Prostate gland (tissue), 2 donors: ENCODE results near the gene SACM1L.

Source experiments
- POLR2AphosphoS5 ChIP-seq: sonication (generic); formaldehyde crosslinking; IDR thresholded peaks from one replicate; pipeline ENCODE4 v1.6.1; 2017; ENCODE audit warnings: antibody characterized with exemption
- TF ChIP-seq, protein P1 (sequence below), 4 experiments: fragments of 200-600 bp in 2 of 4; fragments of 450-650 bp in 2 of 4; sonication (generic) in 2 of 4; IDR thresholded peaks; 1 replicate in 3 of 4; 2 replicates in 1 of 4; pipeline ENCODE4 v1.5.1; 2016 to 2019; ENCODE audit warnings: antibody characterized with exemption in 4 of 4, mild to moderate bottlenecking in 2 of 4, moderate library complexity in 2 of 4

DNA sequence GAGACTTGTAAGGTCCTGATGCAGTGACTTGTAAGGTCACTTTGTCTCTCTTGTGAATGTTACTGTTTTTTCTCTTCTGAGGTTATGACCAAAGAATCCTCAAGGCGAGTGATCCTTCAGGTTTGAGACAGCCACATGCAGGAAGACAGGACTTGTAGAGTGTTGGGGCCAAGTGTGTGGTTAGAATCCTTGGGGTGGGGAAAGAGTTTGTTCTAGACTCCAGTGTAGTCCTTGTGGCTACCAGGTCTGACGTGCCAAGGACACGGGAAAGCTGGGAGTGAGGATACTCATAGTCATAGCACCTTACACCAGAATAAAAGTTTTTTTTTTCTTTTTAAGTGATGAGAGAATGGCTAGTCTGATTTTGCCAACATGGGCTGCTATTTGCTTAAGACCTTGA, 7.3 kb upstream of the SACM1L start:
- TF ChIP-seq, protein P1, sequence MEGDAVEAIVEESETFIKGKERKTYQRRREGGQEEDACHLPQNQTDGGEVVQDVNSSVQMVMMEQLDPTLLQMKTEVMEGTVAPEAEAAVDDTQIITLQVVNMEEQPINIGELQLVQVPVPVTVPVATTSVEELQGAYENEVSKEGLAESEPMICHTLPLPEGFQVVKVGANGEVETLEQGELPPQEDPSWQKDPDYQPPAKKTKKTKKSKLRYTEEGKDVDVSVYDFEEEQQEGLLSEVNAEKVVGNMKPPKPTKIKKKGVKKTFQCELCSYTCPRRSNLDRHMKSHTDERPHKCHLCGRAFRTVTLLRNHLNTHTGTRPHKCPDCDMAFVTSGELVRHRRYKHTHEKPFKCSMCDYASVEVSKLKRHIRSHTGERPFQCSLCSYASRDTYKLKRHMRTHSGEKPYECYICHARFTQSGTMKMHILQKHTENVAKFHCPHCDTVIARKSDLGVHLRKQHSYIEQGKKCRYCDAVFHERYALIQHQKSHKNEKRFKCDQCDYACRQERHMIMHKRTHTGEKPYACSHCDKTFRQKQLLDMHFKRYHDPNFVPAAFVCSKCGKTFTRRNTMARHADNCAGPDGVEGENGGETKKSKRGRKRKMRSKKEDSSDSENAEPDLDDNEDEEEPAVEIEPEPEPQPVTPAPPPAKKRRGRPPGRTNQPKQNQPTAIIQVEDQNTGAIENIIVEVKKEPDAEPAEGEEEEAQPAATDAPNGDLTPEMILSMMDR (IDR thresholded peaks at IDR 0.05), result no peak
- TF ChIP-seq POLR2AphosphoS5, result no peak
